ENCODE results near the gene GEMIN7.

- no peak for TF ChIP-seq EZH2 (IDR thresholded peaks at IDR 0.05; ENCODE audit: insufficient read depth, low read length)
- TF ChIP-seq, protein P1, sequence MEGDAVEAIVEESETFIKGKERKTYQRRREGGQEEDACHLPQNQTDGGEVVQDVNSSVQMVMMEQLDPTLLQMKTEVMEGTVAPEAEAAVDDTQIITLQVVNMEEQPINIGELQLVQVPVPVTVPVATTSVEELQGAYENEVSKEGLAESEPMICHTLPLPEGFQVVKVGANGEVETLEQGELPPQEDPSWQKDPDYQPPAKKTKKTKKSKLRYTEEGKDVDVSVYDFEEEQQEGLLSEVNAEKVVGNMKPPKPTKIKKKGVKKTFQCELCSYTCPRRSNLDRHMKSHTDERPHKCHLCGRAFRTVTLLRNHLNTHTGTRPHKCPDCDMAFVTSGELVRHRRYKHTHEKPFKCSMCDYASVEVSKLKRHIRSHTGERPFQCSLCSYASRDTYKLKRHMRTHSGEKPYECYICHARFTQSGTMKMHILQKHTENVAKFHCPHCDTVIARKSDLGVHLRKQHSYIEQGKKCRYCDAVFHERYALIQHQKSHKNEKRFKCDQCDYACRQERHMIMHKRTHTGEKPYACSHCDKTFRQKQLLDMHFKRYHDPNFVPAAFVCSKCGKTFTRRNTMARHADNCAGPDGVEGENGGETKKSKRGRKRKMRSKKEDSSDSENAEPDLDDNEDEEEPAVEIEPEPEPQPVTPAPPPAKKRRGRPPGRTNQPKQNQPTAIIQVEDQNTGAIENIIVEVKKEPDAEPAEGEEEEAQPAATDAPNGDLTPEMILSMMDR (IDR thresholded peaks at IDR 0.05; ENCODE audit: insufficient read depth, low read depth, low read length): no peak
These were observed 11.0 kb downstream of the GEMIN7 start for GRCh38 chr19:45090034-45090433.

All from astrocyte (in vitro differentiated cells and primary cell).